IMR-90 (cell line): Measurements from ENCODE around the gene SERPINB5. TPM values are rescaled to one million over a fixed set of nuclear protein-coding genes. Genes with fewer than 3 reads are reported as not detected.

Experiments
- ATAC-seq: fragments of 200-7000 bp; cut with Tn5 transposase; 2 replicates; pipeline ENCODE4 v1.9.1; 2020; ENCODE audit warnings: low read depth, mild to moderate bottlenecking, moderate library complexity
- BruUV-seq: library from RNA; stranded (reverse); fragments of 400-500 nt; replicated peaks from 2 replicates; lab custom pipeline; 2021; lab: Mats Ljungman, UMichigan
- CTCF ChIA-PET: fragments of 300-600 bp; formaldehyde crosslinking; extraction: SDS; loops from one replicate; lab custom pipeline; 2021; ENCODE audit warnings: antibody characterized with exemption; lab: Yijun Ruan, JAX
- POLR2A ChIA-PET: fragments of 300-600 bp; sonication (Branson Sonifier 250); formaldehyde crosslinking; loops from one replicate; lab custom pipeline; 2022; ENCODE audit warnings: antibody characterized with exemption; ENCODE audit not compliant: unreplicated experiment; lab: Charles Lee
- DNase-seq: peaks from one replicate; pipeline ENCODE4 v3.0.0; 2013
- H2AFZ ChIP-seq: replicated peaks from 2 replicates; pipeline ENCODE3; 2013; ENCODE audit warnings: low read length, mild to moderate bottlenecking; ENCODE audit not compliant: poor library complexity
- H2AK5ac ChIP-seq: 2 replicates; pipeline ENCODE4 v1.6.1; 2013; ENCODE audit warnings: low read depth, low read length, inconsistent platforms
- H2AK9ac ChIP-seq: replicated peaks from 2 replicates; pipeline ENCODE3; 2013; ENCODE audit warnings: mild to moderate bottlenecking, low read depth, low read length, moderate library complexity; ENCODE audit not compliant: poor library complexity
- H2BK120ac ChIP-seq: 2 replicates; pipeline ENCODE4 v1.6.1; 2013; ENCODE audit warnings: low read depth, low read length, inconsistent platforms
- H2BK15ac ChIP-seq: 3 replicates; pipeline ENCODE4 v1.6.1; 2013; ENCODE audit warnings: low read depth, low read length, inconsistent platforms
- H2BK20ac ChIP-seq: 2 replicates; pipeline ENCODE4 v1.6.1; 2013; ENCODE audit warnings: low read depth, mild to moderate bottlenecking, inconsistent platforms, low read length, moderate library complexity
- H2BK5ac ChIP-seq: 2 replicates; pipeline ENCODE4 v1.6.1; 2013; ENCODE audit warnings: mild to moderate bottlenecking, low read depth, low read length, inconsistent platforms; ENCODE audit not compliant: poor library complexity, severe bottlenecking
- H3K14ac ChIP-seq: replicated peaks from 2 replicates; pipeline ENCODE4 v1.6.1; 2013; ENCODE audit warnings: low read depth, low read length, inconsistent platforms
- H3K18ac ChIP-seq: 2 replicates; pipeline ENCODE4 v1.6.1; 2013; ENCODE audit warnings: low read depth, low read length, control low read depth
- H3K23ac ChIP-seq: 2 replicates; pipeline ENCODE4 v1.6.1; 2013; ENCODE audit warnings: low read depth, low read length, inconsistent platforms
- H3K27ac ChIP-seq: 2 replicates; pipeline ENCODE4 v1.5.1; 2013; ENCODE audit warnings: mild to moderate bottlenecking, control low read depth, low read length; ENCODE audit not compliant: insufficient read depth
- H3K27me3 ChIP-seq: 2 replicates; pipeline ENCODE4 v1.6.1; 2013; ENCODE audit warnings: low read length; ENCODE audit not compliant: control insufficient read depth, insufficient read depth
- H3K36me3 ChIP-seq: 2 replicates; pipeline ENCODE4 v1.6.1; 2013; ENCODE audit warnings: low read length, mixed read lengths; ENCODE audit not compliant: control insufficient read depth, insufficient read depth
- H3K4ac ChIP-seq: 2 replicates; pipeline ENCODE4 v1.6.1; 2013; ENCODE audit warnings: low read depth, low read length, inconsistent platforms
- H3K4me1 ChIP-seq: 2 replicates; pipeline ENCODE4 v1.6.1; 2013; ENCODE audit warnings: low read length, mixed read lengths; ENCODE audit not compliant: control insufficient read depth, insufficient read depth
- H3K4me2 ChIP-seq: 2 replicates; pipeline ENCODE4 v1.6.1; 2013; ENCODE audit warnings: low read depth, mild to moderate bottlenecking, control low read depth, low read length, moderate library complexity
- H3K4me3 ChIP-seq: 2 replicates; pipeline ENCODE4 v1.5.1; 2013; ENCODE audit warnings: low read depth, mild to moderate bottlenecking, control low read depth, low read length, moderate library complexity; ENCODE audit not compliant: insufficient read depth
- H3K56ac ChIP-seq: 2 replicates; pipeline ENCODE4 v1.6.1; 2013; ENCODE audit warnings: low read length, inconsistent platforms; ENCODE audit not compliant: insufficient read depth; ENCODE audit errors: extremely low read depth
- H3K79me1 ChIP-seq, 2 experiments: 2 replicates each; pipeline ENCODE4 v1.6.1; 2013; ENCODE audit warnings: low read length in 2 of 2, inconsistent platforms in 1 of 2, low read depth in 1 of 2
- H3K9ac ChIP-seq: 2 replicates; pipeline ENCODE4 v1.6.1; 2013; ENCODE audit warnings: low read depth, low read length, control low read depth
- H3K9me1 ChIP-seq: 2 replicates; pipeline ENCODE4 v1.6.1; 2013; ENCODE audit warnings: low read length, inconsistent platforms; ENCODE audit not compliant: insufficient read depth
- H3K9me3 ChIP-seq: 2 replicates; pipeline ENCODE4 v1.6.1; 2013; ENCODE audit warnings: low read length; ENCODE audit not compliant: control insufficient read depth, insufficient read depth
- H4K20me1 ChIP-seq: 2 replicates; pipeline ENCODE4 v1.6.1; 2013; ENCODE audit warnings: low read length, inconsistent platforms; ENCODE audit not compliant: insufficient read depth
- H4K5ac ChIP-seq: 2 replicates; pipeline ENCODE4 v1.6.1; 2013; ENCODE audit warnings: mild to moderate bottlenecking, low read depth, low read length, control low read depth
- H4K8ac ChIP-seq, 2 experiments: 2 replicates each; pipeline ENCODE4 v1.6.1; 2013; ENCODE audit warnings: low read depth in 2 of 2, low read length in 2 of 2, control low read depth in 1 of 2, inconsistent platforms in 1 of 2
- H4K91ac ChIP-seq: 2 replicates; pipeline ENCODE4 v1.6.1; 2013; ENCODE audit warnings: low read depth, low read length, inconsistent platforms; ENCODE audit not compliant: insufficient read depth
- BHLHE40 ChIP-seq: fragments of 150-350 bp; IDR thresholded peaks from 2 replicates; pipeline ENCODE4 v1.6.1; 2016; ENCODE audit warnings: mild to moderate bottlenecking, low read depth, low read length
- CEBPB ChIP-seq: IDR thresholded peaks from 2 replicates; pipeline ENCODE4 v1.6.1; 2012; ENCODE audit warnings: low read depth, low read length, improper control_type of control experiment
- FOS ChIP-seq: fragments of 150-350 bp; IDR thresholded peaks from 2 replicates; pipeline ENCODE4 v1.6.1; 2016; ENCODE audit warnings: low read depth, low read length
- MAZ ChIP-seq: IDR thresholded peaks from 2 replicates; pipeline ENCODE4 v1.6.1; 2012; ENCODE audit warnings: low read depth, mild to moderate bottlenecking, low read length, improper control_type of control experiment, moderate library complexity, borderline replicate concordance
- MXI1 ChIP-seq: IDR thresholded peaks from 2 replicates; pipeline ENCODE4 v1.6.1; 2012; ENCODE audit warnings: low read depth, mild to moderate bottlenecking, low read length, moderate library complexity, borderline replicate concordance
- NFE2L2 ChIP-seq: fragments of 150-350 bp; IDR thresholded peaks from 2 replicates; pipeline ENCODE4 v1.6.1; 2016; ENCODE audit warnings: low read depth, mild to moderate bottlenecking, low read length
- RCOR1 ChIP-seq: IDR thresholded peaks from 2 replicates; pipeline ENCODE4 v1.6.1; 2012; ENCODE audit warnings: mild to moderate bottlenecking, low read length, improper control_type of control experiment; ENCODE audit not compliant: insufficient replicate concordance
- RFX5 ChIP-seq: IDR thresholded peaks from 2 replicates; pipeline ENCODE4 v1.8.0; 2012; ENCODE audit warnings: low read depth, mild to moderate bottlenecking, low read length, moderate library complexity
- SMC3 ChIP-seq: fragments of 150-350 bp; IDR thresholded peaks from 2 replicates; pipeline ENCODE4 v1.6.1; 2016; ENCODE audit warnings: low read depth, mild to moderate bottlenecking, antibody characterized with exemption, low read length, moderate library complexity
- WGBS, 2 experiments: methylation state at CpG; one replicate each; pipeline versions ENCODE4 v1.1.5 to v1.1.7; 2013; ENCODE audit warnings: missing lambda C conversion rate in 2 of 2; ENCODE audit not compliant: insufficient read length in 1 of 2; ENCODE audit errors: extremely low coverage in 2 of 2; 5-methylcytosine and 5-hydroxymethylcytosine counted together
- dilution Hi-C: fragments of 300-500 bp; cut with HindIII; formaldehyde crosslinking; loops from one replicate; pipeline ENCODE4 v1.14.3; 2018; ENCODE audit warnings: low sequenced_read_pairs; ENCODE audit not compliant: unreplicated experiment
- in situ Hi-C: fragments of 300-500 bp; cut with MboI; formaldehyde crosslinking; loops from 3 replicates; pipeline ENCODE4 v1.14.3; 2019; ENCODE audit warnings: low sequenced_read_pairs, inconsistent platforms, mixed read lengths
- intact Hi-C: fragments of 100-400 bp; cut with micrococcal nuclease; formaldehyde crosslinking; loops from 2 replicates; pipeline ENCODE4 v1.10.0; 2022
- polyA plus RNA-seq, 3 experiments: library from polyadenylated mRNA; depleted of rRNA; stranded (reverse); fragments of >200 nt; gene quantifications; 2 replicates each; pipeline ENCODE4 v1.2.3, GENCODE V29; 2012; ENCODE audit warnings: low replicate concordance in 1 of 3
- total RNA-seq: library from RNA; depleted of rRNA; stranded (reverse); fragments of >200 nt; gene quantifications from 2 replicates; pipeline ENCODE4 v1.2.3, GENCODE V29; 2012
- TF ChIP-seq, protein P1 (sequence below): fragments of 150-350 bp; IDR thresholded peaks from 2 replicates; pipeline ENCODE4 v1.6.1; 2017; ENCODE audit warnings: mild to moderate bottlenecking, antibody characterized with exemption, low read length, low read depth

The SERPINB5 gene
- total and polyA plus RNA-seq, 2 of the 4 experiments (the other 2 are of a cell fraction) = not detected

DNA sequence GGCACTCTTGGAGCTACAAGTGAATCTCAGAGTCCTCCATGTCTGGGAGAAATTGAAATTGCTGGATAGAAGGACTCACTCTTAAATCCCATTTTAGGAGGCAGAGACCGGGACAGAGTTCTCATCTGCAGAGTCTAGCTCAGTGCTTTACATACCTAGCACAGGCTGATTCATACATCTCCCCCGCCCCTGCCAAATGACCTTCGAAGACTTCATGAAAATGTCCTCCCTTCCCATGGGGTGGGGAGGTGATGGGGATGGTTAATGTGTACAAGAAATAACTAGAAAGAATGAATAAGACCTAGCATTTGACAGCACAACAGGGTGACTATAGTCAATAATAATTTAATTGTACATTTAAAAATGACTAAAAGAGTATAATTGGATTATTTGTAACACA is 8.2 kb upstream of the SERPINB5 start:
- intact Hi-C loops (no loop called here), in situ Hi-C loops (no loop called here), dilution Hi-C loops (no loop called here)
- H3K27me3 ChIP-seq = peaks cover 11% of the 10 kb centered on the region
- H2AK9ac ChIP-seq = no peak overlapping the region
- no peaks in the 10 kb centered on the region for H3K36me3 ChIP-seq
- H3K27ac ChIP-seq = no peak overlapping the region
- no peak overlapping the region for H2BK20ac ChIP-seq
- CTCF ChIA-PET = no interaction called here
- H3K23ac ChIP-seq = no peak overlapping the region
- no peak overlapping the region for H2BK120ac ChIP-seq
- no peak overlapping the region for H4K5ac ChIP-seq
- no peaks in the 10 kb centered on the region for H3K79me1 ChIP-seq
- H4K91ac ChIP-seq = no peak overlapping the region
- H4K20me1 ChIP-seq = no peaks in the 10 kb centered on the region
- H4K8ac ChIP-seq = no peak overlapping the region
- no peak overlapping the region for H2AK5ac ChIP-seq
- no peak for DNase-seq
- no peak overlapping the region for H3K9ac ChIP-seq
- no peak overlapping the region for H3K4me3 ChIP-seq
- H3K14ac ChIP-seq = no peak overlapping the region
- H2AFZ ChIP-seq = no peak overlapping the region
- H3K4ac ChIP-seq = no peak overlapping the region
- POLR2A ChIA-PET = no interaction called here
- no peak overlapping the region for H3K18ac ChIP-seq
- no peak overlapping the region for H2BK15ac ChIP-seq
- no peaks in the 10 kb centered on the region for H3K9me3 ChIP-seq
- no peak for ATAC-seq
- no peak overlapping the region for H2BK5ac ChIP-seq
- no CpG with 5 or more reads among the region's 3 CpGs for WGBS, 2 experiments
- TF ChIP-seq SMC3 (no peak), NFE2L2 (no peak), BHLHE40 (no peak), MXI1 (no peak), FOS (no peak), RCOR1 (no peak), MAZ (no peak), CEBPB (no peak), RFX5 (no peak)
- TF ChIP-seq, protein P1, sequence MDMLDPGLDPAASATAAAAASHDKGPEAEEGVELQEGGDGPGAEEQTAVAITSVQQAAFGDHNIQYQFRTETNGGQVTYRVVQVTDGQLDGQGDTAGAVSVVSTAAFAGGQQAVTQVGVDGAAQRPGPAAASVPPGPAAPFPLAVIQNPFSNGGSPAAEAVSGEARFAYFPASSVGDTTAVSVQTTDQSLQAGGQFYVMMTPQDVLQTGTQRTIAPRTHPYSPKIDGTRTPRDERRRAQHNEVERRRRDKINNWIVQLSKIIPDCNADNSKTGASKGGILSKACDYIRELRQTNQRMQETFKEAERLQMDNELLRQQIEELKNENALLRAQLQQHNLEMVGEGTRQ = no peak
- no peaks in the 10 kb centered on the region for H3K4me1 ChIP-seq
- H3K9me1 ChIP-seq = no peaks in the 10 kb centered on the region; the same call in 1 of the 2 replicates
- H3K56ac ChIP-seq = no peak overlapping the region
- BruUV-seq = no TSS peak
- H3K4me2 ChIP-seq = no peak overlapping the region
